PC-3 (cell line): ENCODE data around the gene MCM9. TPM values are rescaled to one million over a fixed set of nuclear protein-coding genes. Genes with fewer than 3 reads are reported as not detected.

ENCODE experiments used
- ATAC-seq: fragments of 200-7000 bp; cut with Tn5 transposase; 2 replicates; pipeline ENCODE4 v1.9.1; 2020; ENCODE audit warnings: mild to moderate bottlenecking, moderate library complexity
- BruUV-seq: library from RNA; stranded (reverse); fragments of 400-500 nt; replicated peaks from 2 replicates; lab custom pipeline; 2021; lab: Mats Ljungman, UMichigan
- CTCF ChIA-PET: fragments of 300-600 bp; sonication (Branson Sonifier 250); formaldehyde crosslinking; loops from one replicate; lab custom pipeline; 2022; ENCODE audit warnings: antibody characterized with exemption; lab: Charles Lee
- POLR2A ChIA-PET: fragments of 300-600 bp; sonication (Branson Sonifier 250); formaldehyde crosslinking; loops from one replicate; lab custom pipeline; 2022; ENCODE audit warnings: antibody characterized with exemption; ENCODE audit not compliant: unreplicated experiment; lab: Charles Lee
- DNase-seq: peaks from one replicate; pipeline ENCODE4 v3.0.0-alpha.2; 2015
- H2AFZ ChIP-seq: fragments of 300-600 bp; sonication (generic); 2 replicates; pipeline ENCODE4 v1.6.0; 2016; ENCODE audit warnings: antibody characterized with exemption, low read length
- H3F3A ChIP-seq: fragments of 300-600 bp; sonication (generic); one replicate; pipeline ENCODE4 v1.6.0; 2017; ENCODE audit warnings: antibody characterized with exemption, low read length, control low read depth, mild to moderate bottlenecking; ENCODE audit not compliant: unreplicated experiment
- H3K27ac ChIP-seq: fragments of 300-600 bp; sonication (generic); 2 replicates; pipeline ENCODE4 v1.5.1; 2016; ENCODE audit warnings: mild to moderate bottlenecking, low read length
- H3K27me3 ChIP-seq: fragments of 300-600 bp; sonication (generic); 2 replicates; pipeline ENCODE4 v1.6.1; 2016; ENCODE audit warnings: low read length, mixed read lengths
- H3K36me3 ChIP-seq: fragments of 300-600 bp; sonication (generic); 2 replicates; pipeline ENCODE4 v1.6.1; 2016; ENCODE audit warnings: low read depth, mixed run types, low read length, mixed read lengths
- H3K4me1 ChIP-seq: fragments of 300-600 bp; sonication (generic); 2 replicates; pipeline ENCODE4 v1.5.1; 2016; ENCODE audit warnings: low read length; ENCODE audit not compliant: insufficient read depth
- H3K4me2 ChIP-seq: fragments of 300-600 bp; sonication (generic); 2 replicates; pipeline ENCODE4 v1.6.0; 2016; ENCODE audit warnings: low read length
- H3K4me3 ChIP-seq: fragments of 300-600 bp; sonication (generic); 2 replicates; pipeline ENCODE4 v1.5.1; 2016; ENCODE audit warnings: mild to moderate bottlenecking, low read length, mixed read lengths
- H3K79me2 ChIP-seq: fragments of 300-600 bp; sonication (generic); 2 replicates; pipeline ENCODE4 v1.6.1; 2017; ENCODE audit warnings: low read length, mixed read lengths
- H3K9ac ChIP-seq: fragments of 300-600 bp; sonication (generic); 2 replicates; pipeline ENCODE4 v1.6.0; 2016; ENCODE audit warnings: mild to moderate bottlenecking, low read length
- H3K9me2 ChIP-seq: fragments of 300-600 bp; sonication (generic); replicated peaks from 2 replicates; pipeline ENCODE4 v1.6.1; 2016; ENCODE audit warnings: mixed run types, low read length, mixed read lengths
- H3K9me3 ChIP-seq: fragments of 300-600 bp; sonication (generic); 2 replicates; pipeline ENCODE4 v1.6.1; 2016; ENCODE audit warnings: low read length, mixed read lengths
- H4K20me1 ChIP-seq: fragments of 300-600 bp; sonication (generic); 2 replicates; pipeline ENCODE4 v1.6.1; 2016; ENCODE audit warnings: low read length, mixed read lengths
- CTCF ChIP-seq: fragments of 300-600 bp; sonication (generic); conservative IDR thresholded peaks from 2 replicates; pipeline ENCODE4 v1.5.1; 2017; ENCODE audit warnings: antibody characterized with exemption, low read depth, mild to moderate bottlenecking, low read length
- EZH2 ChIP-seq: fragments of 300-600 bp; sonication (generic); IDR thresholded peaks from one replicate; pipeline ENCODE4 v1.6.1; 2017; ENCODE audit warnings: antibody characterized with exemption, mild to moderate bottlenecking, low read length; ENCODE audit not compliant: unreplicated experiment
- EZH2phosphoT487 ChIP-seq: fragments of 300-600 bp; sonication (generic); IDR thresholded peaks from 2 replicates; pipeline ENCODE4 v1.6.1; 2018; ENCODE audit warnings: mild to moderate bottlenecking, antibody characterized with exemption, low read length, borderline replicate concordance
- intact Hi-C: fragments of 100-400 bp; cut with micrococcal nuclease; formaldehyde crosslinking; loops from 2 replicates; pipeline ENCODE4 v1.9.0; 2023
- total RNA-seq: library from RNA; depleted of rRNA; stranded (reverse); fragments of >200 nt; gene quantifications from 2 replicates; pipeline ENCODE4 v1.2.3, GENCODE V29; 2014

Gene MCM9
- total RNA-seq, 1 experiment from 2014 or later, result 5.8 TPM

GRCh38 chr6:118914598-118914997, 20.4 kb downstream of the MCM9 start:
- no peaks in the 10 kb centered on the region for H3K9me3 ChIP-seq
- ChIA-PET POLR2A (no interaction called here), CTCF (no interaction called here)
- no peaks in the 10 kb centered on the region for H3K9me2 ChIP-seq
- TF ChIP-seq CTCF (no peak), EZH2 (no peak), EZH2phosphoT487 (no peak)
- no peak overlapping the region for H3K9ac ChIP-seq
- H3K4me1 ChIP-seq, result no peaks in the 10 kb centered on the region
- H3K4me3 ChIP-seq, result no peak overlapping the region
- H3K27ac ChIP-seq, result no peak overlapping the region
- H3K36me3 ChIP-seq, result peaks cover 29% of the 10 kb centered on the region
- H4K20me1 ChIP-seq, result no peaks in the 10 kb centered on the region
- ATAC-seq, result no peak
- no peak overlapping the region for H2AFZ ChIP-seq
- DNase-seq, result no peak
- no peak overlapping the region for H3K4me2 ChIP-seq
- H3K79me2 ChIP-seq, result no peaks in the 10 kb centered on the region
- intact Hi-C loops, result no loop called here
- no TSS peak for BruUV-seq
- H3K27me3 ChIP-seq, result no peaks in the 10 kb centered on the region
- no peaks in the 10 kb centered on the region for H3F3A ChIP-seq

- intact Hi-C loops, result no loop called here
- Histone ChIP-seq H3K36me3 (peaks cover 42% of the 10 kb centered on the region), H3K27me3 (no peaks in the 10 kb centered on the region), H3F3A (no peaks in the 10 kb centered on the region), H3K79me2 (no peaks in the 10 kb centered on the region), H2AFZ (no peak overlapping the region), H3K27ac (no peak overlapping the region), H3K4me1 (no peaks in the 10 kb centered on the region), H3K4me2 (no peak overlapping the region), H3K4me3 (no peak overlapping the region), H3K9me3 (no peaks in the 10 kb centered on the region), H3K9me2 (no peaks in the 10 kb centered on the region), H3K9ac (no peak overlapping the region), H4K20me1 (no peaks in the 10 kb centered on the region)
- no TSS peak for BruUV-seq
- no peak for DNase-seq
- no peak for ATAC-seq
- POLR2A ChIA-PET, result no interaction called here
- no peak for TF ChIP-seq EZH2
- no peak for TF ChIP-seq EZH2phosphoT487
- no peak for TF ChIP-seq CTCF
- CTCF ChIA-PET, result no interaction called here
Observed at GRCh38 chr6:118913161-118913560, 21.8 kb downstream of the MCM9 start.

- Histone ChIP-seq H3F3A (no peaks in the 10 kb centered on the region), H3K27ac (no peak overlapping the region), H3K9me2 (no peaks in the 10 kb centered on the region), H3K27me3 (no peaks in the 10 kb centered on the region), H3K4me1 (no peaks in the 10 kb centered on the region), H3K36me3 (peaks cover 47% of the 10 kb centered on the region), H3K9me3 (no peaks in the 10 kb centered on the region), H3K4me2 (no peak overlapping the region), H3K79me2 (no peaks in the 10 kb centered on the region), H4K20me1 (no peaks in the 10 kb centered on the region), H3K9ac (no peak overlapping the region), H2AFZ (no peak overlapping the region), H3K4me3 (no peak overlapping the region)
- ChIA-PET CTCF (no interaction called here), POLR2A (no interaction called here)
- DNase-seq, result no peak
- no peak for TF ChIP-seq EZH2
- TF ChIP-seq CTCF, result no peak
- TF ChIP-seq EZH2phosphoT487, result no peak
- intact Hi-C loops, result no loop called here
- ATAC-seq, result no peak
- BruUV-seq, result no TSS peak
Observed at GRCh38 chr6:118912646-118913045, 22.3 kb downstream of the MCM9 start.
